Measurements from ENCODE around the gene SNAPC3.

- TF ChIP-seq TAF1 (IDR thresholded peaks at IDR 0.05; ENCODE audit: low read depth) (no peak), EP300 (IDR thresholded peaks at IDR 0.05; ENCODE audit: borderline replicate concordance) (no peak), YY1 (IDR thresholded peaks at IDR 0.05; ENCODE audit: low read depth) (no peak), TCF12 (IDR thresholded peaks at IDR 0.05; ENCODE audit: low read depth) (no peak), TEAD4 (IDR thresholded peaks at IDR 0.05) (no peak), RAD21 (IDR thresholded peaks at IDR 0.05; ENCODE audit: low read depth) (no peak), NFIC (IDR thresholded peaks at IDR 0.05) (no peak), CEBPB (IDR thresholded peaks at IDR 0.05) (no peak), EGR1 (IDR thresholded peaks at IDR 0.05) (no peak), FOXM1 (IDR thresholded peaks at IDR 0.05; ENCODE audit: borderline replicate concordance, low read depth) (no peak), REST (IDR thresholded peaks at IDR 0.05; ENCODE audit: low read depth) (no peak)
- TF ChIP-seq, protein P1, sequence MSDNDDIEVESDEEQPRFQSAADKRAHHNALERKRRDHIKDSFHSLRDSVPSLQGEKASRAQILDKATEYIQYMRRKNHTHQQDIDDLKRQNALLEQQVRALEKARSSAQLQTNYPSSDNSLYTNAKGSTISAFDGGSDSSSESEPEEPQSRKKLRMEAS (IDR thresholded peaks at IDR 0.05): no peak
Observed at GRCh38 chr9:15444141-15444540, 21.5 kb downstream of the SNAPC3 start.

All from Ishikawa (cell line).